ENCODE measurements around the gene SPCS1.
"Not testable (repeated sequence)": the region's sequence is repeated elsewhere in the genome, so short reads cannot be mapped to it uniquely, and the experiment has no call there.

The SPCS1 gene

GRCh38 chr3:52705688-52706686 lies at the start of gene SPCS1, which contains the start of gene GLT8D1:
Gene SPCS1, plus strand, starts transcription at chr3:52706106. Its CDS starts 141 bp downstream, at chr3:52706247.
Gene GLT8D1, minus strand, starts transcription at chr3:52705791. Its CDS starts 5,331 bp downstream, at chr3:52700460.
- DNase-seq: peak; percentile 93

GRCh38 chr3:52660046-52660445 lies 45.9 kb upstream of the SPCS1 start:
- no peak for DNase-seq

DNA sequence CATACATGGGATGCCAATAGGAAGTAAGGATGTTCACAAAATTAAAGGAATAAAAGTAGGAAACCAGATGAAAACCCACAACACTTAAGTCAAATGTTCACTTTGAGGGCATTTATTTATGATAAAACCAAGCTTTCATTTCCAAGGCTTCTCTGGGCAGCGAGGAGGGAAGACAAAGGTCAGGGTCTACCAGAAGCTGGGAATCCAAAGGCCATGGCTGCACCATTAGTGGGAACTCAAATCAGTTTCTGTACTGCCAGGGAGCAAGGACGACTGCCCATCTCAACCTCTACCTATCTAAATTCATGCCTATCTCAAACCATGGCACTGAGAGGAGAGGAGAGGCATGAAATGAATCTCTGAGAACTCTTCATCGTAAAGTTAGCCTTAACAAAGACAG lies 42.8 kb upstream of the SPCS1 start:
- DNase-seq: no peak

GRCh38 chr3:52670621-52671521 lies 35.0 kb upstream of the SPCS1 start:
- no peak for DNase-seq

DNA sequence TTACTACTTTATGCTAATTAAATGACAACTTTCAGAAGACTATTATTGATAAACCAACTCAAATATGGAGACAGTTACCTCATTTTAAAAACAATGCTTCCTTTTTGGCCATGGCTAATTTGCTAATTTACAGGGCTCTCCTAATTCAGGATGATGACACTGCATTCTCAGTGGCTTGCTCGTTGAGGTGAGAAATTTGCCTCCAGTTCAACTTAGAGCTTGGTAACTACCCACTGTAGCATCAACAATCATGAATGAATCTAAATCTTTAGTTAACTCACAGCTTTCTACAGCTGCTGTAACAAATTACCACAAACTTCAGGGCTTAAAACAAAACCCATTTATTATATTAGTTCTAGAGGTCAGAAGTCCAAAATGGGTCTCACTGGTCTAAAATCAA lies 34.2 kb upstream of the SPCS1 start:
- DNase-seq: no peak

DNA sequence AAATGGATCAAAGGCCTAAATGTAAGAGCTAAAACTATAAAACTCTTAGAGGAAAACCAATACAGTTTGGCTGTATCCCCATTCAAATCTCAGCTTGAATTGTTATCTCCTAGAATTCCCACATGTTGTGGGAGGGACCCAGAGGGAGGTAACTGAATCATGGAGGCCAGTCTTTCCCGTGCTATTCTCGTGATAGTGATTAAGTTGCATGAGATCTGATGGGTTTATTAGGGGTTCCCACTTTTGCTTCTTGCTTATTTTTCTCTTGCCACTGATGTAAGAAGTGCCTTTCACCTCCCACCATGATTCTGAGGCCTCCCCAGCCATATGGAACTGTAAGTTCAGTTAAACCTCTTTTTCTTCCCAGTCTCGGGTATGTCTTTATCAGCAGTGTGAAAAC lies 29.7 kb upstream of the SPCS1 start:
- DNase-seq: not testable (repeated sequence)

DNA sequence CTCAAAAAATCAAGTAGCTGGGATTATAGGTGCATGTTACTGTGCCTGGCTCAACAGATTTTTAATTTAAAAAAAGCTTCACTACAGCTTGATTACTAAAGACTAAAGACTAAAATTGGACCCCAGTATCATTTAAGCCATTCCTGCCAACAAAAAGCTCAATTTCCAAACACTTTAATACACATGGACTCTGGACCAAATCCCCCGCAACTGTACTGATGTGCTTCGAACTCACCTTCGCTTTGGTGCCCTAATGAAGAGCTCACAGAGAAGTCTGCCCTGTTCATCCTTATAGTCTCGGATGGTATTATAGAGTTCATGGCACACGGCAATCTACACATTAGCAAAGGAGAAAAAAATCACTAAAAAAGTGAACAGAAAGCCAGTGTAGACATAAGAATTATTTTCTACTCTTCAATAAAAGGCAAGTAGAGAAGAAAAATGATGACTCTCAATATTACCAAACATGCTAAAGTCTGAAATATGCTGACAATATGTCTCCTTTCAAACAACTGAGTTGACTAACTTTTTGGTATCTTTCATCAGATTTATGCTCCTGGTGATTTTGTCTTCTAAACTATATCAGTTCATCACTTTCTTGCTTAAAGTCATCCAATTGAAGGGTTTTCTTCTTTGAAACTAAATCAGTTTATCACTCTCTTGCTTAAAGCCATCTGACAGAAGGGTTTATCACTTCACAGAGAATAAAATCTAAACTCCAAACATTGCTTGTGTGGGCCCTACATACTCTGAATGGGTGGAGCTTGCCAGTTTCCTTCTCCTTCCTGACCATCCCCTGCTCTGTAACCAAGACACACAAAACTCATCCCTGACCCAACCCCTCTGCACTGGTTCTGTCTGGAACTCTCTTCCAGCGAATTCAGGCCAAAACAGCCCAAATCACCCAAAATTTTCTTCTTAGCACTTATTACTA lies 27.4 kb upstream of the SPCS1 start:
- DNase-seq: no peak

DNA sequence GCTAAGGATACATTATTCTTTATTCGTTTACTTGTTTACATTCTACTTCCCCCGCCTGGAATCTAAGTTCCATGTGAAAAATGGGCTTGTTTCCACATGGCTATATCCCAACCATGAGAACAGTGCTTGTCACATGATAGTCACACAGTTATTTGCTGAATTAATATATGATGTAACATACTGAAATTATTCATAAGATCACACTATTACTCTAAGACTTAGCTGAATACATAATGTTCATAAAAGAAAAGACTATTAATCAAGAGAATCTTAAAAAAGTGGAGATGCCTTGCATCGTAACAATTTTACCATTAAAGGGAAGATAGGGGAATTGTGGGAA lies 26.7 kb upstream of the SPCS1 start:
- no peak for DNase-seq

DNA sequence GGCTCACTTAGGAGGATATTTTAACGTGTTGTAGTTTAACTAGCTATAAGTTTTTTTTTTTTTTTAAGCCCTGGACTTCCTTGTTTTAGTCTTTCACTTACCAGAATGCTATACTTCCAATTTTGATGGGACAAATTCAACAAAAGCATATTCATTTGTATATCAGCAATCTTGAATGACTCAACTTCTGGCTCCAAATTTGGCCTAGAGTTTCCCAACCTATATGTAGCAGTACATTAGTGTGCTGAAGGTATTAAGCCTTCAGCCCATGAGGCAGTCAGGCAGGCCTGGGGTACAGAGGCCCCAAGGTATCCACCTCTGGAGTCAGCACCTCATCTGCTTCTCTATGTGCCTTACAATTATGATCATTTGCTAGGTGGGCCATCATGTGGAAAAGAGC lies 26.1 kb upstream of the SPCS1 start:
- no peak for DNase-seq

GRCh38 chr3:52681596-52681995 lies 24.3 kb upstream of the SPCS1 start:
- no peak for DNase-seq

DNA sequence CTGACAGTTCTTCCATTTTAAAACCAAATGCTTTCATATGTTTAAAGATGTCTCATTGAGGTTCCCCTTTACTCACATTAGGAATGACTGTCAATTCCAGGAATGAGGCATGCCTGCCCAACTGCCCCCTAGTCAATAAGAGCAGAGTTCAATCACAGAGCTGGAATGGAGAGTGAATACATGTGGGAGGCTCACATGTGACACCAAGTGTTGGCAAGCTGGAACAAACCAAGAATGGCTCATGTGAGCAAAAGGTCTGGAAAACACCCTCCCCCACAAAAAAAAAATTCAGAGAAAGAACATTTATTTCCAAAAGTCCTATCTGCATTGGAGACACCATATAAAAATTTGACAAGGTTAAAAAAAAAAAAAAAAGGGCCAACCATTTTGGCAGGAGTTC lies 23.9 kb upstream of the SPCS1 start:
- DNase-seq: no peak

DNA sequence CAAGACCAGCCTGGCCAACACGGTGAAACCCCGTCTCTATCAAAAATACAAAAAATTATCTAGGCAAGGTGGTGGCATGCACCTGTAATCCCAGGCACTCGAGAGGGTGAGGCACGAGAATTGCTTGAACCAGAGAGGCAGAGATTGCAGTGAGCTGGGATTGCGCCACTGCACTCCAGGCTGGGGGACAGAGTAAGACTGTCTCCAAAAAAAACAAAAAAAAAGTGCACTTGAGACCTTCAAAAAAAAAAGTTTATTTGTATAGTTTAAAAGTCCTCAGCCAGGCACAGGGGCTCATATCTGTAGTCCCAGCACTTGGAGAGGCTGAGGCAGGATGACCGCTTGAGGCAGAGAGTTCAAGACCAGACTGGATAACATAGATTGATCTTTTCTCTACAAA lies 22.3 kb upstream of the SPCS1 start:
- no peak for DNase-seq

DNA sequence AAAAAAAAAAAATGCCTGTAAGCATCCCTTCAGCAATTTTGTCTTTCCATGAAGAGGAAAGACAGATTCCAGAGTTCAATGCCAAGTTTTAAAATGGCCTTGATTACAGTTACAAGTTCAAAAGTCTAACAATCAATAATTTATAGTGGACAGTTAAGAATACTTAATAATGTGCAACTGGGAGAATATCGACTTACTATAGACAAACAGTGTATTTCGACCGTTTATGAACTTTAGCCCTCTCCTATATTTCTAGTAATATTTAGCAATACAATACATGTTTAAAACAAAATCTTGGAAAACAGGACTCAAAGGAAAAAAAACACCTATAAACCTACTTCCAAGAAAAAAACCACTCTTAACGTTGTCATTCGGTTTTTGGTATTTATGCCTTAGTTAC lies 21.7 kb upstream of the SPCS1 start:
- no peak for DNase-seq

GRCh38 chr3:52685285-52685708 lies 20.6 kb upstream of the SPCS1 start:
- DNase-seq: peak; percentile 91

- DNase-seq: peak; percentile 95
Measured at GRCh38 chr3:52685709-52686691, 19.9 kb upstream of the SPCS1 start, which contains the start of the genes GNL3 and PBRM1. Gene GNL3, plus strand, starts transcription at chr3:52686032. Its CDS starts 61 bp downstream, at chr3:52686093. Gene PBRM1, minus strand, starts transcription at chr3:52685913.

- no peak for DNase-seq
Measured at GRCh38 chr3:52688266-52688665, 17.6 kb upstream of the SPCS1 start.

DNA sequence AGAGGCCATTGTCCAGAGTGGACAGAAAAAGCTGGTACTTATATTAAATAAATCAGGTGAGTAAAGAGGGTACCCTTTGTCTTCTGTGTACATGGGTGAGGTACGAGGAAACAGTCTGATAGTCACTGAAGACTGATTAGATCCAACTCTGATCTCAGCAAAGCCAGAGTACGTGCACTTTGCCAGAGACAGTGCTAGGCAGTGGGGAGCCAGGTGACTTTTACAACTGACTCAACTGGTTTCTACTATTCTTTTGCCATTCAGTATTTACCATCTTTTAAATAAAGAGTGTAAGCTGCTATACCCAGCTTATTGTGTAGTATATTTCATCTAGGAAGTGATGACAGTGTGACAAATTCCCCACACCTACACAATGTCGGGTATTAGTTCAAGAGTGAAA lies 16.8 kb upstream of the SPCS1 start:
- DNase-seq: no peak

DNA sequence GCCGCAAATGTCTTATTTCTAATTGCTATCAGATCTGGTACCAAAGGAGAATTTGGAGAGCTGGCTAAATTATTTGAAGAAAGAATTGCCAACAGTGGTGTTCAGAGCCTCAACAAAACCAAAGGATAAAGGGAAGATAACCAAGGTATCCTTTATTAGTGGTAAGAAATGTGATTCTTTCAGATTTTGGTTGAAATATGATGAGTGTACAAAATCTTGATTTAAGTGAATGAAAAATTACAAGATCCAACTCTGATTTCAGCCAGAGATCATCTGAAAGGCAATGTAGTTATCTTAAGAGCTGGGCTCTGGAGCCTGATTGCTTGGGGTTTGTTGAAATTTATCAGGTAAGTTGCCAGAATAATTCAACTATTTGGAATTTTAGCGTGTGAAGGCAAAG lies 15.3 kb upstream of the SPCS1 start:
- no peak for DNase-seq

DNA sequence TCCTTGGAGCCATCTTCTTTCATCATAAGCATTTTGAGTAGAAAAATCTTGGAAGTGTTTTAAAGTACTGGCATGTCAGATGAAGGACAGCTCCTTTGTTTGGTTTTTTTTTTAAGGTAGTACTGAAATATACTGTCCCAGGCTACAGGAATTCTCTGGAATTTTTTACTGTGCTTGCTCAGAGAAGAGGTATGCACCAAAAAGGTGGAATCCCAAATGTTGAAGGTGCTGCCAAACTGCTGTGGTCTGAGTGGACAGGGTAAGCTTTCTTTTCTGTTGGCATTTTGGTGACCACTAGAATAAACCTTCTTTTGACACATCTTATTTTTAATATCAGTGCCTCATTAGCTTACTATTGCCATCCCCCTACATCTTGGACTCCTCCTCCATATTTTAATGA lies 12.8 kb upstream of the SPCS1 start:
- no peak for DNase-seq

- no peak for DNase-seq
Measured at GRCh38 chr3:52694528-52695189, 11.2 kb upstream of the SPCS1 start.

Measured in activated CD8-positive, alpha-beta memory T cell treated with anti-CD3 and anti-CD28 coated beads, Interleukin-2, amount 50 U/mL, for 48 hours (primary cell).